Stimulated activated CD4-positive, alpha-beta T cell treated with anti-CD3 and anti-CD28 coated beads, Interleukin-4, amount 100 ng/mL, for 48 hours (primary cell): ENCODE results near the gene GPR108.
A peak's percentile ranks its signal among the peaks of the same experiment; 100 is the strongest.

Source experiments
- DNase-seq, 2 donors: peaks; one replicate each; pipeline ENCODE4 v3.0.0-alpha.2; 2020; ENCODE audit warnings: low read depth in 2 of 2

GPR108 gene

GRCh38 chr19:6737873-6738786, 750 bp upstream of the GPR108 start:
- DNase-seq: peak; percentile 58 to 79

- no peak for DNase-seq
These were observed 480 bp downstream of the GPR108 start for GRCh38 chr19:6736917-6737283.

GRCh38 chr19:6736169-6736916, 1.0 kb downstream of the GPR108 start:
- DNase-seq: peak; percentile 51 to 61

GRCh38 chr19:6735181-6735911, 2.0 kb downstream of the GPR108 start:
- no peak for DNase-seq

GRCh38 chr19:6734096-6734696, 3.2 kb downstream of the GPR108 start:
- no peak for DNase-seq

GRCh38 chr19:6733338-6734095, 3.9 kb downstream of the GPR108 start:
- DNase-seq: no peak

GRCh38 chr19:6732803-6733337, 4.5 kb downstream of the GPR108 start:
- DNase-seq: no peak

GRCh38 chr19:6731822-6732221, 5.6 kb downstream of the GPR108 start:
- DNase-seq: no peak

GRCh38 chr19:6730941-6731670, 6.3 kb downstream of the GPR108 start:
- no peak for DNase-seq

GRCh38 chr19:6730153-6730804, 7.1 kb downstream of the GPR108 start:
- peak; percentile 54 to 64 for DNase-seq

GRCh38 chr19:6729573-6730152, 7.7 kb downstream of the GPR108 start:
- DNase-seq: no peak

GRCh38 chr19:6728346-6728745, 9.0 kb downstream of the GPR108 start:
- no peak for DNase-seq

- no peak for DNase-seq
These were observed 11.7 kb downstream of the GPR108 start for GRCh38 chr19:6725513-6726231.

- no peak for DNase-seq
These were observed 12.5 kb downstream of the GPR108 start for GRCh38 chr19:6724631-6725492.

GRCh38 chr19:6723738-6724137, 13.6 kb downstream of the GPR108 start:
- no peak for DNase-seq

- DNase-seq: no peak
These were observed 14.2 kb downstream of the GPR108 start for GRCh38 chr19:6723108-6723618.

GRCh38 chr19:6721773-6722172, 15.6 kb downstream of the GPR108 start:
- DNase-seq: no peak

GRCh38 chr19:6721138-6721474, 16.3 kb downstream of the GPR108 start:
- DNase-seq: no peak
